Activated naive CD8-positive, alpha-beta T cell treated with anti-CD3 and anti-CD28 coated beads for 36 hours (primary cell): ENCODE measurements around the gene ARHGEF11. TPM values are rescaled to one million over a fixed set of nuclear protein-coding genes. Genes with fewer than 3 reads are reported as not detected.

Source experiments
- DNase-seq: peaks from one replicate; pipeline ENCODE4 v3.0.0; 2021
- H3K27ac Mint-ChIP-seq: one replicate; pipeline ENCODE4 v1.8.0; 2022; ENCODE audit warnings: mild to moderate bottlenecking, moderate library complexity, mixed read lengths
- H3K27me3 Mint-ChIP-seq: one replicate; pipeline ENCODE4 v1.8.0; 2022; ENCODE audit warnings: mild to moderate bottlenecking, mixed read lengths
- H3K36me3 Mint-ChIP-seq: one replicate; pipeline ENCODE4 v1.8.0; 2021; ENCODE audit warnings: mild to moderate bottlenecking, mixed read lengths
- H3K4me1 Mint-ChIP-seq: one replicate; pipeline ENCODE4 v1.8.0; 2021; ENCODE audit warnings: mixed read lengths
- H3K4me3 Mint-ChIP-seq: one replicate; pipeline ENCODE4 v1.8.0; 2022; ENCODE audit warnings: mild to moderate bottlenecking, moderate library complexity, mixed read lengths
- H3K9me3 Mint-ChIP-seq: one replicate; pipeline ENCODE4 v1.8.0; 2022; ENCODE audit warnings: mixed read lengths
- total RNA-seq, 2 experiments: library from RNA; stranded (reverse); gene quantifications; one replicate each; pipeline ENCODE4 v1.2.3, GENCODE V29; 2021

Gene ARHGEF11, protein sequence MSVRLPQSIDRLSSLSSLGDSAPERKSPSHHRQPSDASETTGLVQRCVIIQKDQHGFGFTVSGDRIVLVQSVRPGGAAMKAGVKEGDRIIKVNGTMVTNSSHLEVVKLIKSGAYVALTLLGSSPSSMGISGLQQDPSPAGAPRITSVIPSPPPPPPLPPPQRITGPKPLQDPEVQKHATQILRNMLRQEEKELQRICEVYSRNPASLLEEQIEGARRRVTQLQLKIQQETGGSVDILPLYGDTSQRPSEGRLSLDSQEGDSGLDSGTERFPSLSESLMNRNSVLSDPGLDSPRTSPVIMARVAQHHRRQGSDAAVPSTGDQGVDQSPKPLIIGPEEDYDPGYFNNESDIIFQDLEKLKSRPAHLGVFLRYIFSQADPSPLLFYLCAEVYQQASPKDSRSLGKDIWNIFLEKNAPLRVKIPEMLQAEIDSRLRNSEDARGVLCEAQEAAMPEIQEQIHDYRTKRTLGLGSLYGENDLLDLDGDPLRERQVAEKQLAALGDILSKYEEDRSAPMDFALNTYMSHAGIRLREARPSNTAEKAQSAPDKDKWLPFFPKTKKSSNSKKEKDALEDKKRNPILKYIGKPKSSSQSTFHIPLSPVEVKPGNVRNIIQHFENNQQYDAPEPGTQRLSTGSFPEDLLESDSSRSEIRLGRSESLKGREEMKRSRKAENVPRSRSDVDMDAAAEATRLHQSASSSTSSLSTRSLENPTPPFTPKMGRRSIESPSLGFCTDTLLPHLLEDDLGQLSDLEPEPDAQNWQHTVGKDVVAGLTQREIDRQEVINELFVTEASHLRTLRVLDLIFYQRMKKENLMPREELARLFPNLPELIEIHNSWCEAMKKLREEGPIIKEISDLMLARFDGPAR (N-terminal part only)
- total RNA-seq: 1 to 10 TPM; 2.8 to 3.3 TPM

- Mint-ChIP-seq H3K36me3 (no peaks in the 10 kb centered on the region), H3K27ac (no peak within 1 kb of the TSS), H3K4me3 (peak within 1 kb of the TSS; percentile 82), H3K27me3 (peaks cover 88% of the 10 kb centered on the region), H3K9me3 (no peaks in the 10 kb centered on the region), H3K4me1 (peaks cover 17% of the 10 kb centered on the region)
- DNase-seq: peak; percentile 31
Observed at GRCh38 chr1:157045250-157046218, at the start of gene ARHGEF11. Gene ARHGEF11, minus strand, starts transcription at chr1:157045742. Its CDS starts 1,412 bp downstream, at chr1:157044330.

GRCh38 chr1:157095091-157095490, 49.5 kb upstream of the ARHGEF11 start:
- H3K27ac Mint-ChIP-seq: no peak overlapping the region
- peaks cover 3% of the 10 kb centered on the region for H3K27me3 Mint-ChIP-seq
- no peak overlapping the region for H3K4me3 Mint-ChIP-seq
- H3K9me3 Mint-ChIP-seq: no peaks in the 10 kb centered on the region
- H3K36me3 Mint-ChIP-seq: no peaks in the 10 kb centered on the region
- H3K4me1 Mint-ChIP-seq: peaks cover 2% of the 10 kb centered on the region
- no peak for DNase-seq

DNA sequence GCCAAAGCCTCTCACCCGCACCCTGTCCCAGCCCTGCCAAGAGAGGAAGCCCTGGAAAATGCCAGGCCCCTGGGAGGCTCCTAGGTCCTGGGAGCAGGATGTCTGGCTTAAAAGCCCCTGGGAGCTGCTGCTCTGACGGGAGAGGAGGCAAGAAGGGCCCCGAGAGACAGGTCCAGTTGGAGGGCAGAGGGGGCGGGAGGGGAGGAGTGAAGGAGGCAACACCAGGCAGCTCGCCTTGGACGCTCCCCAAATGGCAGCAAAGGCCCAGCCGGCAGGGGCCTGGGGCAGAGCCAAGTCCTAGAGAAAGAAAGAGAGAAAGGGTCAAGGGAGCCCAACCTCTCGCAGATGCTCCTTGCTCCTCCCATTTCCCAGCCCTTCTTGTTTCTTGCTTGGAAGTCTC, 47.3 kb upstream of the ARHGEF11 start:
- H3K27me3 Mint-ChIP-seq: peaks cover 6% of the 10 kb centered on the region
- DNase-seq: no peak
- H3K27ac Mint-ChIP-seq: no peak overlapping the region
- no peak overlapping the region for H3K4me3 Mint-ChIP-seq
- H3K36me3 Mint-ChIP-seq: no peaks in the 10 kb centered on the region
- H3K9me3 Mint-ChIP-seq: no peaks in the 10 kb centered on the region
- peaks cover 2% of the 10 kb centered on the region for H3K4me1 Mint-ChIP-seq

DNA sequence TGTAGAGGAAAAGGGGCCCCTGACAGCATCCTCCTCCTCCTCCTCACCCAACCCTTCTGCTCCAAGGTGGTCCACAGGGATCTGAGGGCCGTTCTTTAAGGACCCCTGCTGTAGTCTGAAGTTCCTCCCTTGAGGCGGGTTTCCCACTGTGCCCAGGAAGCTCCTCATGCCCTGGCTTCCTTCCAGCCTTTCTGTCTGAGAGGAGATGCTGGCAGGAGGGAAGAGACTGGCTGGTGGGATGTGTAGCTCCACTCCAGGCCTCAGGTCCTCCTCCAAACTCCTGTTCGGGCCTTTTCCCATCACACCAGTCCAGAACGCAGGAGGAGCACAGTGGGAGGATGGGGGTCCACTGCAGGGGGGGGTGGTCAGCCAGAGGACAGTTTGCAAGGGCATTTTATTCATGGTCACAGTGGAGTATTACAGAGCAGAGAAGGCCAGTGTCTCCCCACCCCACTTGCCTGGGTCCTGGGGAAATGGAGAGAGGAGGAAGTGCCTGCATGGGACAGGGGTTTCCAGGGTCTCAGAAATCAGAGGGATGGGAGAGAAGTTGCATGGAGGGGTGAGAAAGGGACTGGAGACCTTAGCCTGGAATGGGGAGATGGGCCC, 46.2 kb upstream of the ARHGEF11 start:
- H3K4me1 Mint-ChIP-seq: peaks cover 2% of the 10 kb centered on the region
- H3K9me3 Mint-ChIP-seq: no peaks in the 10 kb centered on the region
- H3K27me3 Mint-ChIP-seq: peaks cover 6% of the 10 kb centered on the region
- no peak for DNase-seq
- no peak overlapping the region for H3K4me3 Mint-ChIP-seq
- no peaks in the 10 kb centered on the region for H3K36me3 Mint-ChIP-seq
- no peak overlapping the region for H3K27ac Mint-ChIP-seq

GRCh38 chr1:157091186-157091585, 45.6 kb upstream of the ARHGEF11 start:
- Mint-ChIP-seq H3K4me1 (peaks cover 2% of the 10 kb centered on the region), H3K27ac (no peak overlapping the region), H3K9me3 (no peaks in the 10 kb centered on the region), H3K4me3 (no peak overlapping the region), H3K36me3 (no peaks in the 10 kb centered on the region), H3K27me3 (peaks cover 6% of the 10 kb centered on the region)
- no peak for DNase-seq

DNA sequence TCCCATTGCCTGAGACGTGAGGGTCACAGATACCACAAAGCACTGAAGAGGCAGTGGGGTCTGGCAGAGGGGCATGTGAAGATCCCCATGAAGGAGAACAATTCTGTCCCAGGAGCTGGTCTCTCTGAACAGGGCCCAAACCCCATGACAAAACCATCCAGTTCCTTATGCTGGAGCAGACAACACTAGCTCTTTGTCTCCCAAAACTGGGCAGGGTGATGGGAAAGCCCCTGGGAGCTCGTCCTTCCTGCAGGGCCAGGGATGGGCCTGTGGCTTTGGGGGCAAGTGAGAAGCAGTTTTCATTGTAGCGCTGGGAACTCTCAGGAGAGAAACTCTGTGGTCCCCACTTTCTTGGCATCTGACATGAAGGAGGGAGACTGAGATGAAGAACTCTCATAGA, 45.2 kb upstream of the ARHGEF11 start:
- H3K9me3 Mint-ChIP-seq: no peaks in the 10 kb centered on the region
- H3K4me3 Mint-ChIP-seq: no peak overlapping the region
- no peak overlapping the region for H3K27ac Mint-ChIP-seq
- no peaks in the 10 kb centered on the region for H3K36me3 Mint-ChIP-seq
- H3K27me3 Mint-ChIP-seq: peaks cover 6% of the 10 kb centered on the region
- peaks cover 2% of the 10 kb centered on the region for H3K4me1 Mint-ChIP-seq
- DNase-seq: no peak

DNA sequence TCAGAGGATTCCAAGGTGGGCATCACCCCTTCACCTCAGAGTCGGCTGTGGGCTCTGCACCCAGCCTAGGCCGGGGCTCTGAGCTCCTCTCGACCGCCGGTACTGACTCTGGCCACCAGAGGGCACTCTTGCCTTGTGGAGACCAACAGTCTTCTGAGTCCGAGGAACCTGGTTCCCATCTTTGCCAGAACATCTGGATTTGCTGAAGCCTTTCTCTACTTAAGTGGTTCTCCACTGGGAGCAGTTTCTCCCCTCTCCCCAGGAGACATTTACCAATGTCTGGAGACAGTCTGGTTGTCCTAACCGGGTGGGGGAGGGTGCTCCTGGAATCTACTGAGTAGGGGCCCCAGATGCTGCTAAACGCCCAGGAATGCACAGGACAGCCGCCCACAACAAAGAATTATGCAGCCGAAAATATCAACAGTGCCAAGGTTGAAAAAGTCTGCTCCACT, 44.7 kb upstream of the ARHGEF11 start:
- peak; percentile 78 for DNase-seq
- H3K9me3 Mint-ChIP-seq: no peaks in the 10 kb centered on the region
- H3K27ac Mint-ChIP-seq: no peak overlapping the region

GRCh38 chr1:157089789-157090188, 44.2 kb upstream of the ARHGEF11 start:
- H3K4me1 Mint-ChIP-seq: peaks cover 2% of the 10 kb centered on the region
- H3K27me3 Mint-ChIP-seq: peaks cover 6% of the 10 kb centered on the region
- H3K27ac Mint-ChIP-seq: no peak overlapping the region
- no peaks in the 10 kb centered on the region for H3K36me3 Mint-ChIP-seq
- no peak overlapping the region for H3K4me3 Mint-ChIP-seq
- H3K9me3 Mint-ChIP-seq: no peaks in the 10 kb centered on the region
- no peak for DNase-seq

More for the DNA sequence above, 44.7 kb upstream of the ARHGEF11 start:
- Mint-ChIP-seq H3K27me3 (peaks cover 6% of the 10 kb centered on the region), H3K36me3 (no peaks in the 10 kb centered on the region), H3K4me3 (no peak overlapping the region), H3K4me1 (peaks cover 2% of the 10 kb centered on the region)

DNA sequence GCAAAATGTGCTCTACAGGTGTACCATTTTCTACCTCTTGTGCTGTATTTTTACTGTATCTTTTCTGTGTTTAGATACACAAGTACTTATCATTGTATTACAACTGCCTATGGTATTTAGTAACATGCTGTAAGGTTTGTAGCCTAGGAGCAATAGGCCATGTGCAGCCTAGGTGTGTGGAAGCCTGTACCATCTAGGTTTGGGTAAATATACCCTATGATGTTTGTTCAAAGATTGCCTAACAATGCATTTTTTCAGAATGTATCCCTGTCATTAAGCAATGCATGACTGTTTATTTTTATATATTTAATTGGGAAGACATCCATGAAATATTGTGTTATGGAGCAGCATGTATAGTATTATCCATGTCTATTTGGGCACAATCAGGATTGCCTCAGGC, 43.1 kb upstream of the ARHGEF11 start:
- no peak for DNase-seq
- H3K4me3 Mint-ChIP-seq: no peak overlapping the region
- peaks cover 7% of the 10 kb centered on the region for H3K27me3 Mint-ChIP-seq
- no peak overlapping the region for H3K27ac Mint-ChIP-seq
- peaks cover 2% of the 10 kb centered on the region for H3K4me1 Mint-ChIP-seq
- no peaks in the 10 kb centered on the region for H3K9me3 Mint-ChIP-seq
- H3K36me3 Mint-ChIP-seq: no peaks in the 10 kb centered on the region

GRCh38 chr1:157087030-157087429, 41.5 kb upstream of the ARHGEF11 start:
- no peak for DNase-seq
- Mint-ChIP-seq H3K4me3 (no peak overlapping the region), H3K27ac (no peak overlapping the region), H3K9me3 (no peaks in the 10 kb centered on the region), H3K27me3 (peaks cover 11% of the 10 kb centered on the region), H3K4me1 (peaks cover 2% of the 10 kb centered on the region), H3K36me3 (no peaks in the 10 kb centered on the region)

DNA sequence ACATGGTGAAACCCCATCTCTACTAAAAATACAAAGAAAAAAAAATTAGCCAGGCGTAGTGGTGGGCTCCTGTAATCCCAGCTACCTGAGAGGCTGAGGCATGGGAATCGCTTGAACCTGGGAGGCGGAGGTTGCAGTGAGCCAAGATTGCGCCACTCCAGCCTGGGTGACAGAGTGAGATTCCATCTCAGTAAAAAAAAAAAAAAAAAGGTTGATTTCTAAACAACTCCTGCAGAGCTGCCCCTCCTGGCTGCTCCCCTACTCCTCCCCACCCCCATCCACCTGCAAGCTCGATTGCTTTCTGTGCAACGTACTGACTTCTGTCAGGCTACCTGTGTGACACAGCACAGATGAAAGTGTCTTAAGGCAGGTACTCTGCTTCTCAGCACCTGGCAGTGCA, 40.8 kb upstream of the ARHGEF11 start:
- H3K27me3 Mint-ChIP-seq: peaks cover 11% of the 10 kb centered on the region
- no peaks in the 10 kb centered on the region for H3K36me3 Mint-ChIP-seq
- H3K4me3 Mint-ChIP-seq: no peak overlapping the region
- peaks cover 2% of the 10 kb centered on the region for H3K4me1 Mint-ChIP-seq
- no peak for DNase-seq
- no peak overlapping the region for H3K27ac Mint-ChIP-seq
- H3K9me3 Mint-ChIP-seq: no peaks in the 10 kb centered on the region

- H3K4me3 Mint-ChIP-seq: no peak overlapping the region
- DNase-seq: no peak
- no peak overlapping the region for H3K27ac Mint-ChIP-seq
- H3K4me1 Mint-ChIP-seq: peaks cover 2% of the 10 kb centered on the region
- H3K27me3 Mint-ChIP-seq: peaks cover 11% of the 10 kb centered on the region
- no peaks in the 10 kb centered on the region for H3K36me3 Mint-ChIP-seq
- no peaks in the 10 kb centered on the region for H3K9me3 Mint-ChIP-seq
Observed at GRCh38 chr1:157085421-157085820, 39.9 kb upstream of the ARHGEF11 start.

- no peak for DNase-seq
- no peaks in the 10 kb centered on the region for H3K36me3 Mint-ChIP-seq
- peaks cover 5% of the 10 kb centered on the region for H3K27me3 Mint-ChIP-seq
- H3K4me3 Mint-ChIP-seq: no peak overlapping the region
- H3K9me3 Mint-ChIP-seq: no peaks in the 10 kb centered on the region
- no peaks in the 10 kb centered on the region for H3K4me1 Mint-ChIP-seq
- H3K27ac Mint-ChIP-seq: no peak overlapping the region
Observed at GRCh38 chr1:157084720-157085119, 39.2 kb upstream of the ARHGEF11 start.

DNA sequence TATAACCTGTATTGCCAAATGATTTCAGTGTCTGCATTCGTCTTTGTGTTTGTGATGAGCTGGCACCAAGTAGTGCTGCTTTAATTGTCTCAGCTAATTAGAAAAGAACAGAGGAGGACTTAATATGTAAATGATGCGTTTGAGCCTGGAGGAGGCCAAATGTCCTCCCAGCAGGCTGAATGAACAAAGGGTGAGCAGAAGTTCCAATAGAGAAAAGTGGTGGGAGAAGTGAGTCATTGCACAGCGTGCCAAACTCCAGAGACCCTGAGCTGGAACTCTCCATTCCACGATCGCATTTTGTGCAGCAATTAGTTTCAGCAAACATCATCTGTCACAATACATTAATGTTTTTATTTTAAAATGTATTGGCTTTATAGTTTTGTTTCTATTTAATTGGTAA, 36.2 kb upstream of the ARHGEF11 start:
- no peaks in the 10 kb centered on the region for H3K36me3 Mint-ChIP-seq
- no peaks in the 10 kb centered on the region for H3K9me3 Mint-ChIP-seq
- H3K27ac Mint-ChIP-seq: no peak overlapping the region
- no peak for DNase-seq
- H3K4me3 Mint-ChIP-seq: no peak overlapping the region
- H3K4me1 Mint-ChIP-seq: no peaks in the 10 kb centered on the region
- H3K27me3 Mint-ChIP-seq: peaks cover 14% of the 10 kb centered on the region
